Common myeloid progenitor, CD34-positive (primary cell): ENCODE data around the gene LINS1.

Experiments
- CTCF ChIA-PET: fragments of 350-600 bp; sonication (Branson Sonifier 250); formaldehyde crosslinking; loops from one replicate; lab custom pipeline; 2021; ENCODE audit warnings: antibody characterized with exemption; lab: Charles Lee
- POLR2A ChIA-PET: fragments of 350-600 bp; sonication (Branson Sonifier 250); formaldehyde crosslinking; loops from one replicate; lab custom pipeline; 2021; ENCODE audit warnings: antibody characterized with exemption; lab: Charles Lee
- DNase-seq, 3 donors: peaks; one replicate each; pipeline versions ENCODE4 v3.0.0 to v3.0.0-alpha.2; 2013
- H3K27ac ChIP-seq, 2 experiments: 1 replicate in 1 of 2; 2 replicates in 1 of 2; pipeline ENCODE4 v1.7.0; 2013; ENCODE audit warnings: inconsistent platforms in 2 of 2, low read length in 2 of 2, mild to moderate bottlenecking in 2 of 2, low read depth in 1 of 2, moderate library complexity in 1 of 2; ENCODE audit not compliant: severe bottlenecking in 2 of 2, insufficient read depth in 1 of 2, poor library complexity in 1 of 2
- H3K27me3 ChIP-seq, 5 experiments: replicated peaks in 2 of 5; 1 replicate in 3 of 5; 2 replicates in 2 of 5; pipeline versions ENCODE4 v1.6.1 to v1.7.0; 2013; ENCODE audit warnings: low read length in 4 of 5, mild to moderate bottlenecking in 2 of 5, moderate library complexity in 2 of 5, inconsistent platforms in 1 of 5; ENCODE audit not compliant: insufficient read depth in 5 of 5, control insufficient read depth in 4 of 5
- H3K36me3 ChIP-seq, 4 experiments: 1 replicate in 2 of 4; 2 replicates in 2 of 4; pipeline versions ENCODE4 v1.6.1 to v1.7.0; 2013; ENCODE audit warnings: low read length in 3 of 4, control low read depth in 1 of 4, mild to moderate bottlenecking in 1 of 4; ENCODE audit not compliant: control insufficient read depth in 4 of 4, insufficient read depth in 4 of 4
- H3K4me1 ChIP-seq, 4 experiments: 1 replicate in 3 of 4; 2 replicates in 1 of 4; pipeline versions ENCODE4 v1.6.1 to v1.7.1; 2013; ENCODE audit warnings: low read length in 3 of 4, mild to moderate bottlenecking in 3 of 4, control low read depth in 1 of 4, inconsistent platforms in 1 of 4, moderate library complexity in 1 of 4; ENCODE audit not compliant: control insufficient read depth in 4 of 4, insufficient read depth in 4 of 4; ENCODE audit errors: control extremely low read depth in 1 of 4
- H3K4me3 ChIP-seq, 7 experiments: 1 replicate in 4 of 7; 2 replicates in 3 of 7; pipeline versions ENCODE4 v1.5.1 to v1.7.0; 2013; ENCODE audit warnings: mild to moderate bottlenecking in 7 of 7, low read length in 6 of 7, moderate library complexity in 6 of 7, inconsistent platforms in 2 of 7, low read depth in 2 of 7, control low read depth in 1 of 7; ENCODE audit not compliant: insufficient read depth in 4 of 7, control insufficient read depth in 1 of 7; ENCODE audit errors: extremely low read depth in 1 of 7
- H3K9me3 ChIP-seq, 5 experiments: 1 replicate in 4 of 5; 2 replicates in 1 of 5; pipeline versions ENCODE4 v1.6.1 to v1.7.1; 2013; ENCODE audit warnings: low read length in 4 of 5, mild to moderate bottlenecking in 2 of 5, inconsistent platforms in 1 of 5, low read depth in 1 of 5, moderate library complexity in 1 of 5; ENCODE audit not compliant: control insufficient read depth in 4 of 5, insufficient read depth in 2 of 5; ENCODE audit errors: control extremely low read depth in 1 of 5
- whole genome bisulfite sequencing: methylation state at CpG from one replicate; pipeline ENCODE4 v1.1.5; 2013; ENCODE audit not compliant: insufficient coverage; 5-methylcytosine and 5-hydroxymethylcytosine counted together

LINS1 gene

DNA sequence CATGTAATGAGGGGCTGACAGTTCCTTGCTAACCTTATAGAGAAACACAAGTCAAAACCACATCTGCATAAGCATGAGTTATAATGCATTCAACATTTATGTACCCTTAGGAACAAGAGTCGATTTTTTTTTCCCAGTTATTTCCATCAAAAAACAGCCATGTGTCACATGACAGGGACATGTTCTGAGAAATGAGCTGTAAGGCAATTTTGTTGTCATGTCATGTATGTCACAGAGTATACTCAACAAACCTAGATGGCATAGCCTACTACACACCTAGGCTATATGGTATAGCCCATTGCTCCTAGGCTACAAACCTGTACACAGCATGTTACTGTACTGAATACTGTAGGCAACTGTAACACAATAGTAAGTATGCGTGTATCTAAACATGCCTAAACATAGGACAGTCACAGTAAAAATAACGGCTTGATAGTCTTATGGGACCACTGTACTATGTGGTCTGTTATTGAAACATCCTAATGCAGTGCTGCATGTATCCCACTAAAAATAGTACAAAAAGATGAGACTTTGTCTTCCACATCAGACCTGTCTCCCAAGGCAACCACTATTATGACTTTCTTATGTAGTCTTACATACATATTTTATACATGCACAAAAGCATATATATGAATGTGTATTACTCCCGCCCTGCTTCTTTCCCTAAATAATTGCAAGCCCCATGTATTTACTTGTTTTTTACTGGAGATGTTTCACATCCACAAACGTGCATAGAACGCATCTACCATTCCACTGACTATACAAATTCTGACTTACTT is 34.9 kb downstream of the LINS1 start:
- DNase-seq = no peak
- ChIA-PET POLR2A (no interaction called here), CTCF (no interaction called here)
- WGBS = 93% methylated on average over 2 of the region's 6 CpGs
- no peaks in the 10 kb centered on the region for H3K9me3 ChIP-seq
- no peaks in the 10 kb centered on the region for H3K4me1 ChIP-seq
- no peak overlapping the region for H3K4me3 ChIP-seq
- no peaks in the 10 kb centered on the region for H3K27me3 ChIP-seq
- peaks cover 3 to 21% (median 13%) of the 10 kb centered on the region in 4 experiments for H3K36me3 ChIP-seq
- H3K27ac ChIP-seq = no peak overlapping the region

DNA sequence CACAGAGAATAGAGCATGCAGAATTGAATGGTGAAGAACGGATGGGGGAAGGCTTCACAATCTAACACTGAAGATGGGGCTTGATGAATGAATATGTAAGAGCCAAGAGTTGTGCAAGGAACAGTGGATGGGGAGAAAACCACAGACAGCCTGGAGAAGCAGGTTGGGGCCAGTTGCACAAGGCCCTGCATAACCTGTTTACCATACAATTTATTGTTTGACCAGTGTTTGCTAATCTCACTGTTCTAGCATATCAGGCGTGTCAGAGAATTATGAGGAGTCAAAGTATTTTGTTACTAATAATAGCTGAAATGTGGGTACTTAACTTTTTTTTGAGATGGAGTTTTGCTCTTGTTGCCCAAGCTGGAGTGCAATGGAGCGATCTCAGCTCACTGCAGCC is 36.4 kb downstream of the LINS1 start:
- no peak overlapping the region for H3K4me3 ChIP-seq
- H3K27me3 ChIP-seq = no peaks in the 10 kb centered on the region
- 100% methylated on average over 2 of the region's 3 CpGs for WGBS
- DNase-seq = no peak
- peaks cover 0 to 13% (median 6%) of the 10 kb centered on the region in 4 experiments for H3K36me3 ChIP-seq
- H3K9me3 ChIP-seq = no peaks in the 10 kb centered on the region
- ChIA-PET POLR2A (no interaction called here), CTCF (no interaction called here)
- H3K27ac ChIP-seq = no peak overlapping the region
- no peaks in the 10 kb centered on the region for H3K4me1 ChIP-seq

DNA sequence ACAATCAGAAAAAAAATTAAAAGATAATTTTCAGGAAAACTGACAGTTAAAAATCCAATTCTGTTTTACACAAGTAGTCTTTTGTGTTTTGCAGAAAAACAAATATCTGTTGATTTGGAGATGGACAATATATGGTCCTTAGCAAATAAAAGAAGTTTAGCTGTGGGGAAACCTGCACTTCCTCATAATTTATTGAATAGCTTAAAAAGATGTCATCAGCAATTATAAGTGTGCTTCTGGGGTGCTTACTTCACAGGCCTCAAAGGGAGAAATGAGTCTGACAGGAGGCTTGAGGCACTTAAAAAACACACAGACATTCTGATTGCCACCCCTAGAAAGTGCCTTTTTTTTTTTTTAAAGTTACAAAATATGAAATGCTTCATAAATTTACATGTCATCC is 41.7 kb downstream of the LINS1 start:
- Histone ChIP-seq H3K36me3 (no peaks in the 10 kb centered on the region), H3K9me3 (peaks cover 0 to 12% (median 2%) of the 10 kb centered on the region in 5 experiments), H3K27me3 (no peaks in the 10 kb centered on the region), H3K4me3 (no peak overlapping the region), H3K27ac (no peak overlapping the region), H3K4me1 (no peaks in the 10 kb centered on the region)
- ChIA-PET POLR2A (no interaction called here), CTCF (interaction anchor here (0.6 kb wide), 2 partner anchors 223 to 951 kb away, joined by 3 to 4 read pairs; no protein-coding TSS in a partner anchor)
- no peak for DNase-seq

DNA sequence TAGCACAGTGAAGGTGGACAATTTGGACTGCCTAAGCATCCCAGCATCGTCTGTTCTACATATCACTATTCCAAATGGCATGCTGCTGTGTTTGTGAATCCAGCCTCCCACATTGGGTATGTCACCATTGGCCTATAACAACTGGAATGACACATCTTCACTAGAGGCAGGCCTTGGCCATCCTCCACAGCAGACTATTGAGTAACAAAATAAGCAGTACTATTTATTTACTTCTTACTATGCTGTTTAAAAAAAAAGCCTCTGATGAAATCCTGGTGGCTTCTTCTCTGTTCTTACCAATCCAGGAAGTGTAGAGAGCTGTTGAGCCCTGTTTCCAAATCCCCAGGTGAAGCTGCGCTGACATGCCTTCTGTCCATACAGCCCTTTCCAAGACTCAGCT is 42.7 kb downstream of the LINS1 start:
- 94% methylated on average over 2 of the region's 2 CpGs for WGBS
- no peaks in the 10 kb centered on the region for H3K27me3 ChIP-seq
- POLR2A ChIA-PET = no interaction called here
- no peak for DNase-seq
- no peak overlapping the region for H3K4me3 ChIP-seq
- H3K27ac ChIP-seq = no peak overlapping the region
- no peaks in the 10 kb centered on the region for H3K36me3 ChIP-seq
- CTCF ChIA-PET = no interaction called here
- no peaks in the 10 kb centered on the region for H3K4me1 ChIP-seq
- H3K9me3 ChIP-seq = peaks cover 0 to 15% (median 2%) of the 10 kb centered on the region in 5 experiments

DNA sequence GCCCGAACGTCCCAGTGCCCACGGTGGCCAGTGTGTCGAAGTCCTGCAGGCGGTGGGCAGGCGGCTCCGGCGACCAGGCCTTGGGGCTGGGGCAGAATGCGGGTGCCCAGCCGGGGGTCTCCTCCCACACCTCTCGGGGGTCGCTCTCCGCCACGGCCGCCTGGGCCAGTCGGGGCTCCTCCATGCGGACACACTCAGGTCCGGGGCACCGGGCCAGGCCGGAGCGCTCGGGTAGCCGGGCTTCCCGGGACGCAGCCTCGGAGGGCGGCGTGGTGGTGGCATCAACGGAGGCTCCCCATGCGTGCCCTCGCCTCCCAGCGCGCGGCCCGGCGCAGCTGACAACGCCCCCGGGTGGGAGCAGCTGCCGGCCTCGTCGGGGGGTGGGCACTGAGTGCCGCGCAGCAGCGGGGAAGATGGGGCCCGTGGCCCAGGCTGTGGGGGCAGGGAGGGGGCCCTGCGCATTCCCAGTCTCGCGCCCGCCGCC is 43.2 kb downstream of the LINS1 start:
- ChIA-PET POLR2A (no interaction called here), CTCF (no interaction called here)
- no peak overlapping the region for H3K27ac ChIP-seq
- peaks cover 0 to 19% (median 2%) of the 10 kb centered on the region in 5 experiments for H3K9me3 ChIP-seq
- DNase-seq = no peak
- no peak overlapping the region for H3K4me3 ChIP-seq
- 97% methylated on average over 23 of the region's 50 CpGs for WGBS
- H3K36me3 ChIP-seq = no peaks in the 10 kb centered on the region
- no peaks in the 10 kb centered on the region for H3K27me3 ChIP-seq
- H3K4me1 ChIP-seq = no peaks in the 10 kb centered on the region

DNA sequence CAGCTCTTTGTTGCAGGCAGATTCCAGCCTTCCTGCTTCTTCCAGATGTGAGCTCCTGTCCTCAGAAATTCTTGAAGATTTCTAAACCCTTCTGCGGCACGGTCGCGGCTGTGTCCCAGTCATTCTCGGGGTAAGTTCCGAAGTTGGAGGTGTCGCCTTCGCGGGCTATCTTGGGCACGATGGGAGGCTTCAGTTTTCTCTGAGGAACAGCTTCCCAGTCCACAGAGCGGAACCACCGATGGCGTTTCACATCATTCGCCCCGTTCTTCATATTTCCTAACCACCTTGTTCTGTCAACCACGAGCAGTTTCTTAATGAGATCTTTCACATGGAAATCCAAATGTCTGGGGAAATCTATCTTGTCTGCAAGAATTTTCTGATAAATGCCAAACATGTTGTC is 48.5 kb downstream of the LINS1 start:
- ChIA-PET CTCF (no interaction called here), POLR2A (no interaction called here)
- DNase-seq = no peak
- Histone ChIP-seq H3K9me3 (peaks cover under 1 to 19% (median 2%) of the 10 kb centered on the region in 5 experiments), H3K4me3 (no peak overlapping the region), H3K27me3 (peaks cover 0 to under 1% (median 0%) of the 10 kb centered on the region in 5 experiments), H3K36me3 (no peaks in the 10 kb centered on the region), H3K27ac (no peak overlapping the region), H3K4me1 (no peaks in the 10 kb centered on the region)
- WGBS = 94% methylated on average over 12 of the region's 16 CpGs

DNA sequence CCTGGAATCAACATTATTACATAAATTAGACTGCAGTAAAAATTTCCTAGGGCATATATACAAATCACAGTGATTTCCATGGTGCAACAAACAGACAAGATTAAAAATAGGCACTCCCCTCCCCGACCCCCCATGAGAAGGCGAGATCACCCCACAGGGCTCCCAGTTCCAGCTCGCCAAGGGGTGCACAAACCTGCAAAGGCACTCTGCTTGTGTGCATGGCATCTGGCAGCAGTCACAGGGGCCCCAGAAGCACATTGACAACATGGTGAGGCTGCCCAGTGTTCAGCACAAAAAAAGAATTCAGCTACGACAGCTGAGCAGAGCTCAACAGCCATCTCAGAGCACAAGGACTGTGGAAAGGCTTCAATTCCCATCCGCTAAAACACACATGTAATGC is 54.0 kb downstream of the LINS1 start:
- Histone ChIP-seq H3K27me3 (peaks cover 0 to 37% (median 12%) of the 10 kb centered on the region in 5 experiments), H3K27ac (no peak overlapping the region), H3K4me1 (no peaks in the 10 kb centered on the region), H3K9me3 (peaks cover 1 to 11% (median 6%) of the 10 kb centered on the region in 5 experiments), H3K36me3 (no peaks in the 10 kb centered on the region), H3K4me3 (no peak overlapping the region)
- CTCF ChIA-PET = no interaction called here
- 97% methylated on average over 4 of the region's 5 CpGs for WGBS
- POLR2A ChIA-PET = no interaction called here
- DNase-seq = no peak
